ENCODE data around the gene IGFLR1.

IGFLR1 gene, protein sequence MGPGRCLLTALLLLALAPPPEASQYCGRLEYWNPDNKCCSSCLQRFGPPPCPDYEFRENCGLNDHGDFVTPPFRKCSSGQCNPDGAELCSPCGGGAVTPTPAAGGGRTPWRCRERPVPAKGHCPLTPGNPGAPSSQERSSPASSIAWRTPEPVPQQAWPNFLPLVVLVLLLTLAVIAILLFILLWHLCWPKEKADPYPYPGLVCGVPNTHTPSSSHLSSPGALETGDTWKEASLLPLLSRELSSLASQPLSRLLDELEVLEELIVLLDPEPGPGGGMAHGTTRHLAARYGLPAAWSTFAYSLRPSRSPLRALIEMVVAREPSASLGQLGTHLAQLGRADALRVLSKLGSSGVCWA

DNA sequence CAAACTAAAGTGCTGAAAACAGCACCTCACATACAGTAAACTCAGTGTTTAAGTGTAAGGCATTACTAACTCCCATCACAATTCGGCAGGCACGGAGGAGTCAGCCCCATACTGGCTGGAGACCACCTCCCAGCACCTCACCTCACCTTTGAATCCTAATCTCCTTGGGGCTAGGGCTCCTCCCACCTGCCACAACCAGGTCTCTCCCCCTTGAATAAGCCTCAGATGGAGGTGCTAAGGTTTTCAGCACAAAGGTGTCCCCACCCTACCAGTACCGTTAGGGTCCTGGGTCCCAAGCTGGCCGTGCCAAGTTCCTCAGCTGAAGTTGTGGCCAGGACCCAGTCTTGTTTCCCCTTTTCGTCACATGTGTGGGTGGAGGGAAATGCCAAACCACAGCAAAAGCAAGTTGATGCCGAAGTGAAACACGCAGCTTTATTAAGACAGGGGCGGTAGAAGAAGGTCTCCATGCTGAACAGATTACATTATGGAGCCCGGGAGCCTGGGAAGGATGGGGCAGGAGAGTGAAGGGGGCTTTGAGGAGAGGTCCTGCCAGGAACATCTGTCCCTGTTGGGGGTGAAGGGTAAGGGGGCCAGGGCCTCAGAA, at the start of gene IGFLR1:
Gene IGFLR1, minus strand, starts transcription at position 332 of the 604 bp plus-strand sequence. CDS start 1,272 bp downstream, outside the sequence.
- FAIRE-seq: no peak
- TF ChIP-seq, protein P1, sequence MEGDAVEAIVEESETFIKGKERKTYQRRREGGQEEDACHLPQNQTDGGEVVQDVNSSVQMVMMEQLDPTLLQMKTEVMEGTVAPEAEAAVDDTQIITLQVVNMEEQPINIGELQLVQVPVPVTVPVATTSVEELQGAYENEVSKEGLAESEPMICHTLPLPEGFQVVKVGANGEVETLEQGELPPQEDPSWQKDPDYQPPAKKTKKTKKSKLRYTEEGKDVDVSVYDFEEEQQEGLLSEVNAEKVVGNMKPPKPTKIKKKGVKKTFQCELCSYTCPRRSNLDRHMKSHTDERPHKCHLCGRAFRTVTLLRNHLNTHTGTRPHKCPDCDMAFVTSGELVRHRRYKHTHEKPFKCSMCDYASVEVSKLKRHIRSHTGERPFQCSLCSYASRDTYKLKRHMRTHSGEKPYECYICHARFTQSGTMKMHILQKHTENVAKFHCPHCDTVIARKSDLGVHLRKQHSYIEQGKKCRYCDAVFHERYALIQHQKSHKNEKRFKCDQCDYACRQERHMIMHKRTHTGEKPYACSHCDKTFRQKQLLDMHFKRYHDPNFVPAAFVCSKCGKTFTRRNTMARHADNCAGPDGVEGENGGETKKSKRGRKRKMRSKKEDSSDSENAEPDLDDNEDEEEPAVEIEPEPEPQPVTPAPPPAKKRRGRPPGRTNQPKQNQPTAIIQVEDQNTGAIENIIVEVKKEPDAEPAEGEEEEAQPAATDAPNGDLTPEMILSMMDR (IDR thresholded peaks at IDR 0.05; ENCODE audit: insufficient read depth, missing control alignments): no peak
- no peak for DNase-seq (ENCODE audit: insufficient read length, low spot score)

DNA sequence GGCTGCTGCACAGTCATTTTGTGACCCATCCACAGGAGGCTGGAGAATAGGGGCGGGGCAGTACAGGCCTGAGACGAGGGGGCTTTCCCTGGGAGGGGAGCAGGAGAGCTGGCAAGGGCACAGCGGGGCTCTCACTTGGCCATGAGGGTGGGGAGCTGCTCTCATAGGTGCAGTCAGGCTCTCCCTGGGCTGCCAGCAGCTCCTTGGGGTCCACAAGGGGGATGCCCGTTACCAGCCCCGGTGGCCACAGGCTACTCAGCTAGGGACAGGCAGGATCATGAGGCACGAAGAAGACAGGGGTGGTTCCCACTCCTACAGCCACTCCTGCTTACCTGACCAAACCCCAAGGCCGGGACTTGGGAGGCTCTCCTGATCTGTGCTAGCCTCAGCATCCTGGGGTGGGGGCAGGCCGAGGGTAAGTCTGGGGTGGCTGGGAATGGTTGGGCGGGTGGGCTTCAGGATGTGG, 49.6 kb upstream of the IGFLR1 start:
- no peak for FAIRE-seq
- DNase-seq (ENCODE audit: insufficient read length, low spot score): no peak
- TF ChIP-seq, protein P1 (IDR thresholded peaks at IDR 0.05; ENCODE audit: insufficient read depth, missing control alignments): no peak

DNA sequence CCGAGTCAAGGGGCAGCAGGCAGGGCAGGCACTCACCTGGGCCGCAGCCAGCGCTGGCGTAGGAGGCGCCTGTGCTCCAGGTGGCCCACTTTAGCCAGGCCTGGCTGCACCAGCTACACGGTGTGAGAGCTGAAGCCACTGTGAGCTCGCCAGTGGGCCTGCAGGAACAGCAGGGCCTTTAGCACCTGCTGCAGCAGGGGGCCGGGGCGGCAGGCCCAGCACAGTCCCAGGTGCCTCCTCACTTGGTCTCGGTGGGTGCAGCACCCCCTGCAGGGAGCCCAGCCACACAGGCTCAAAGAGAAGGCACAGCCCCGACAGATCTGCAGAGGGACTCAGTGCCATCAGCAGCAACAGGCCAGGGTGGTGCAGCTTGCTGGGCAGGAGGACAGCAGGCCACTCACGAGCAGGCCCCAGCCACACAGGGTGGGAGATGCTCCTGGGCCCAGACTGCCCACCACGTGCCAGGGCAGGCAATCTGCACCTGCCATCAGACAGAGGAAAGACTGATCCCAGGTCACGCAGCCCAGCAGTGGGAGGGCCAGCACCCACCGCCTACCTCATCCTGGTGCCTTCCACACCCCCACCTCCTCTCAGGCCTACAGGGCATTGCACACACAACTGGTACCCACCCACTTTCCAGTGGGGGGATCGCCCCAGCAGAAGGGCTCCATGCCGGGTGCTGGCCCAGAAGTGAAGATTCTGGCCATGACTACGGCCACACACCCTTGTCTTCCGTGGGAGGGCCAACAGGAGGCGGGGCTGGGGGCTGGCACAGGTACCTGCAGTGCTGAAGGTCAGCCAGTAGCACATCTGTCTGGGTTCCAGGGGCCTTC, 48.9 kb upstream of the IGFLR1 start:
- FAIRE-seq (no peak), DNase-seq (ENCODE audit: insufficient read length, low spot score) (no peak)
- TF ChIP-seq, protein P1 (IDR thresholded peaks at IDR 0.05; ENCODE audit: insufficient read depth, missing control alignments): peak; percentile 21

DNA sequence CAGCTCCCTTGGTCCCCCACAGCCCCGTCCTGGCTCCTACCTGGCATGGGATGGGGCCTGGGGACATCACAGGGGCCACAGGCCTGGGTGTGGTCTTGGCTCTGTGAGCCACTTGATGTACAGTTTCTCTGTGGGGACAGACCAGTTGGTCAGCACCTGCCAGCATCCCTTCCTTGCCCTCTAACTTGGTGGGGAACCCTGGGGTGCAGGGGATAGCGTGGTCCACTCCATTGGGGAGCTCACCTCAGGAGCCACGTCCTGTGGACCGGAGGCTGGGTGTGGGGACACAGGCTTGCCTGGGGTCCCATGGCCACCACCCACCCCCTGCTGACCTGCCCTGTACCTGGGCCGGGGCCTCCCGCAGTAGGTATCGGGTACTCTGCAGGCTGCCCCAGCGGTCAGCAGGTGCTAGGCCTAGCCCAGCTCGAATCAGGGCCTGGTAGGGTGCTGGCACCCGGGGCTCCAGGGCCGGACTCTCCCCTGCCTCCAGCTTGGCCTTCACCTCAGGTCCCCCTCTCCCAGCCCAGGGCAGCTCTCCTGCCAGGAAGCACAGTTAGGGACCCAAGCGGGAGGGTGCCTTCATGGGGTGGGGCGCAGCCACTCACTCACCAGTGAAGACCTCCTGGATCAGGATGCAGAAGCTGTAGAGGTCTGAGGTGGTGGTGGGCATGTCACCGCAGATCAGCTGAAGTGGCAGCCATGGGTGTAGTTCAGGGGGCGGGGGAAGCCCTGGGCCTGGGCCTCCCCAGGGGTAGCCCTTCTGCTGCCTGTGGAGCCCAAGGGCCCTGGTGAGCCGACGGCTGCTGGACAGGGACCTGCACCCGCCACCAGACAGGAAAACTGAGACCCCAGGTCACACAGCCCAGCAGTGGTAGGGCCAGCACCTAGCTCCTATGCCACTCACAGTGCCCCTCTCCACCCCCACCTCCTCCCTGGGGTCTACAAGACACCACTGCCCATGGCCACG, 48.0 kb upstream of the IGFLR1 start:
- no peak for FAIRE-seq
- TF ChIP-seq, protein P1 (IDR thresholded peaks at IDR 0.05; ENCODE audit: insufficient read depth, missing control alignments): no peak
- DNase-seq (ENCODE audit: insufficient read length, low spot score): no peak

DNA sequence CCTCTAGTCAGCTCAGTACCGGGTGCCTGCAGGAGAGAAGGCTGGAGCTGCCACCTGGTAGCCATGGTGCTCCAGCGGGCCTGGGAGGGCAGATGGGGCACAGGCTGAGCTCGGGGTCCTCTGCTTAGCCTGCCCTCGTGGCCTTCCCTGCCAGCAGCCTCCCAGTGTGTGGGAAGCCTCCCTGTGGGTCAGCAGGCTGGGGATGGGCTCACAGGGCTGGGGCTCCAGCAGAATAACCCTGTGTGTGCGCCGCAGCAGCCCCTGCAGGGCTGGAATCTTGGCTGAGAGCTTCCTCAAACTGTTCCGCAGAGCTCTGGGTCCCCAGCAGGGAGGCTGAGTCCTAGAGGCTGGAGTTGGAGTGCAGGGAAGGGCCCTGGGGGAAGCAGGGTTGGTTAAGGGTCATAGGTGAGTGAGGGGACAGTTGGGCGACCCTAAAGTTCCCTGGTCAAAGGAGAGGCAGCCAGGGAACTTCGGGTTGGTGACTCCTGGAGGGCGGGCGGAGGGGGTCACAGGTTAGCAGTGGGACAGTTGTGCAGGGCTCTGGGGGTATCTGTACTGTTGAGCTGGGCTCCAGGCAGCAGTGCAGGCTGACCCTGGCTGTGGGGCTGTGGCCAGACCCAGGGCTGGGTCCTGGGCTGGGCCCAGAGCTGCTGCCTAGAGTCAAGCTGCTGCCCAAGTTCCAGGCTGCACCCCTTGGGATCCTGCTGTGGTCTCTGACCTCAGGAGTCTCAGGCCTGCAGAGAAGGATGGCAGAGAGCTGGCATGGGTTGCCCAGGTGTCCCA, 47.1 kb upstream of the IGFLR1 start:
- DNase-seq (ENCODE audit: insufficient read length, low spot score): no peak
- no peak for FAIRE-seq
- TF ChIP-seq, protein P1 (IDR thresholded peaks at IDR 0.05; ENCODE audit: insufficient read depth, missing control alignments): no peak
